HG03175 (cell line): ENCODE results near the gene CTSZ.
"Not testable (repeated sequence)": the region's sequence is repeated elsewhere in the genome, so short reads cannot be mapped to it uniquely, and the experiment has no call there.

ENCODE experiments used
- ATAC-seq: cut with Tn5 transposase; IDR thresholded peaks from one replicate; pipeline ENCODE4 v1.9.1; 2021; ENCODE audit warnings: mild to moderate bottlenecking, moderate library complexity; ENCODE audit not compliant: unreplicated experiment

CTSZ gene

GRCh38 chr20:59006864-59007664 is at the start of gene CTSZ:
Gene CTSZ, minus strand, starts transcription at chr20:59007254. Its CDS starts 126 bp downstream, at chr20:59007128.
- no peak for ATAC-seq

GRCh38 chr20:59055302-59055701 is 48.2 kb upstream of the CTSZ start:
- ATAC-seq, result no peak

DNA sequence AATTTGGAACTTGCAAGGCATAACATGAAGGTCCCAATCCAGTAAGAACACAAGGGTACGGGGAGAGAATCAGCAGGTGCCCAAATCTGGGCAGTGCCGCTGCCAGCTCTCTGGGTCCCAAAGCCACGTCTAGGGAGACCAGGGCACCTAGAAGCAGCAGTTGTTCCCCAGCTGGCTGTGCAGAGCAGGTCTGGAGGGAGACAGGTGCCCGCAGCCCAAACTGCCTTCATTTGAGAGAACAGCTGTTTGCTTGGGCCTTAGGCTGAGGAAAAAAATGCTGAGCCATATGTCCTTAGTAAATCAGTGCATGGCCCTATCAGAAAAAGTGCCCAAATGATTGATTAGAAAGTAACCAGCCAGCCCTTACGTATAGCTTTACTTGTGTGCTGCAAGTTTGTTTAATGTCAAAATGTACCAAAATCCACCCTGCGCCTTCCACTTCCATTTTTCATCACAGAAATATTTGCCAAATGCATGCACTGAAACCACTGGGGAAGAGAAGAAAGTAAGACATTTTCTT is 44.7 kb upstream of the CTSZ start:
- no peak for ATAC-seq

- ATAC-seq, result no peak
Observed at GRCh38 chr20:59050437-59050836, 43.4 kb upstream of the CTSZ start.

GRCh38 chr20:59048681-59049030 is 41.6 kb upstream of the CTSZ start:
- ATAC-seq, result no peak

- ATAC-seq, result no peak
Observed at GRCh38 chr20:59047938-59048680, 41.1 kb upstream of the CTSZ start.

GRCh38 chr20:59046862-59047261 is 39.8 kb upstream of the CTSZ start:
- no peak for ATAC-seq

DNA sequence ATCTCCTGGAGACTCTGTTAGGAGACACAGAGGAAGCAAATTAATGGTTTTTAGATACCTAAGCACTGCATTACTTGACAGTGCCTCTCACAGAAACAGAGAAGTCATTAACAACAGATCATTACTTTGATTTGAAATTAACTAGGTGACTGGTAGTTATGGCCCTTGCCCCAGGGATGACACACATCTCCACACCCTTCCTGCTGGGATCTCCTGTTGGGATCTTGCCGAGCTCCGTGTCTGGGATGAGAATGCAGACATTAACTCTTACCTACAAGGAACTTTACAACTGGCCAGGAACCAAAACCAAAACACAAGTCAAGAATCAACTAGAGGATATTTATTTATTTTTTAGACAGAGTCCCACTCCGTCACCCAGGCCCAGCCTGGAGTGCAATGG is 37.7 kb upstream of the CTSZ start:
- no peak for ATAC-seq

- no peak for ATAC-seq
Observed at GRCh38 chr20:59044295-59044694, 37.2 kb upstream of the CTSZ start.

GRCh38 chr20:59043698-59044097 is 36.6 kb upstream of the CTSZ start:
- ATAC-seq, result no peak

DNA sequence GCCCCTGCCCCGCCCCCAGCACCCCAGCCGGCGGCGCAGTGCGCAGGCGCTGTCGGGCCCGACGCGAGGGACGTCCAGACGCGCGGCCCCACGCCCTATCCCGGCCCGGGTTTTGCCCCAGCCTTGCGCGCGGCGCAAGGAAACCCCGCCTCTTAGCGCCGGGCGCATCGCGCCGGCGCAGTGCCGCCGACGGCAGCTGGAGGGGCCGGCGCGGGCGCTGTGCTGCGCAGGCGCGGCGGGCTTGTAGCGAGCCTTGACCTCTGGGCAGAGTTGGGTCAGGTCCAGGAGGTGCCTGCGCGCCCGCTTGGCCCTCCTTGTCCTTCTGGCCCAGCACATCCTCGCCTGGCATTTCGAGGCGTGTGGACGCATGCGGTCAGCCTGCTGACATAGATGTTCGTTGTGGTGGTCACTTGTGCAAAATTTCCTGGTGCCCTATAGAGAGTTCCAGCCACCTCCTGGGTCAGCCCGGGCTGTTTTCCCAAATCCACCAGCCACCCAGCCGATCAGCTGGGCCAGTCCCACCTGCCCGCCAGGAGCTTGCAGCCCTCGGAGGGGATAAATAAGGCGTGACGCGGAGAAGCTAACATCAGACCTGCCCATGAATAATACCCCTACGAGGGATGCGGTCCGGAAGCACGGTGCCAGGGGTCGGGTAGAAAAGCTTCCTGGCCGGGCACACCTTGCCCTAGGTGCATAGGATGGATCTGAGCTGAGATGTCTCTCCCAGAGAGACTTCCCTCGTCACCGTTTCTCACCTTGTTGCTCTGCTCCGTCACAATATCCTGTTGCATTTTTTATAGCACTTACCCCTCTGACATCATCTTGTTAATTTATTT is 36.0 kb upstream of the CTSZ start:
- ATAC-seq, result peak; percentile 93

- peak; percentile 40 for ATAC-seq
Observed at GRCh38 chr20:59042151-59042795, 35.2 kb upstream of the CTSZ start, which contains the start of gene PRELID3B. Gene PRELID3B, minus strand, starts transcription at chr20:59042786. Its CDS starts 56 bp downstream, at chr20:59042730.

GRCh38 chr20:59041487-59041886 is 34.4 kb upstream of the CTSZ start:
- ATAC-seq, result not testable (repeated sequence)

GRCh38 chr20:59040667-59041066 is 33.6 kb upstream of the CTSZ start:
- no peak for ATAC-seq

- no peak for ATAC-seq
Observed at GRCh38 chr20:59039233-59039632, 32.2 kb upstream of the CTSZ start.

GRCh38 chr20:59037386-59037785 is 30.3 kb upstream of the CTSZ start:
- ATAC-seq, result no peak

DNA sequence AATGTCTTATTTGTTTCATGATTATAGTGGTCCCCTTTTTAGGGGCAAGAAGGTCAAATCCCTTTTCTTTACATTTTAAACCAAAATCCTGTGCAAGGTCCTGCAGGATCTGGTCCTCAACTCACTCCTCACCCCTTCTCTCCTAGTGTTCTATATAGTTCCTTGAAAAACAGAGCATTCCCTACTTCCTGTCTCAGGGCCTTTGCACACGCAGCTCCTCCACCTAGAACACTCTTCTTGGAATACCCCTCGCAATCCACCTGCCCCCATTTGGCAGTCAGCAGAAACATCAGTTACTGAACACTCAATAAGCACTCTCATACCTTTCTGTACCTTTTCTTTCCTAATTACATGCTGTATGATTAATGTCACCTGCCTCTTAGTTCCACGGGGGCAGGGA is 28.3 kb upstream of the CTSZ start:
- ATAC-seq, result no peak

DNA sequence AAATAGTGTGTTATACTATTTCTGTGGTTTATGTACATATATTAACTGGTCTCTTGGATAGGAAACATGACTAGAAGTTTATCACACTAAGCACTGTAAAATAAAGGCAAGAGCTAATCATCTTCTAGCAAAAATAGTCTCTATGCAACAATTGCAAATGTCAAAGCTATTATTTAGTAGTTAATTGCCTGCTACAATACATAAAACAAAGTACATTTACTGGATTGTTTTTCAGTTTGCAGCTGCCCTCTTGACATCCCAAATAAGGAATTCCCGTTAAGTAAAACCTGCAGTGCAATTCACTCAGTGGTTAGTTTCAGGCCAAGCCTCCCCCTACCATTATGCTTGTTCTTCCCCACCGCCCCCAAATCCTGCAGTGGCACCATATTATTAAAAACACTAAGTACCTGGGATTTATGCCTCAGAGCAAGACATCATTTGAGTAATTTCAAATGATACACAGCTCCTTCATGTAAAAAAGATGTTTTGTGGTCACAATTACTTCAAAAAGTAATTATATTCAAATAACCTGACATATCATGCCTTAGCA is 26.6 kb upstream of the CTSZ start:
- no peak for ATAC-seq

DNA sequence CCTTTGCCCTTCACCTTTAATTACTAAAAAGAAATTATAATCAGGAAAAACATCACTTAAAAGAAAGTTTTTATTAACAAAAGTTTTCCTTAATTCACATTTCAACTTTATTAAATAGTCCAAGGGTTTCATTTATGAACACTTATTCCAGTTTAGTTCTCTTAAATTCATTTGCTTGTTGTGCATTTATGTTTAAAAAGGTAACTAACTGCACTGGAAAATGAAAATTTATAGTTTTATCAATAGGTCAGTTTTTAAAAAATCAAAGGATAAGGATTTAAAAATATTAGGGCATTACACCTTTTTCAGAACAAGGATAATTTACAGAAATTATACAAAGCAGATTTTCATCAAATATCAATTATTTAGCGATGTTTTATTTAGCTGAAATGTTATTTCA is 26.0 kb upstream of the CTSZ start:
- ATAC-seq, result no peak

- ATAC-seq, result no peak
Observed at GRCh38 chr20:59032713-59033059, 25.6 kb upstream of the CTSZ start.
